ENCODE measurements around the gene TPH2.

TPH2 gene

GRCh38 chr12:71941174-71941573 is 2.5 kb downstream of the TPH2 start:
- H3K9ac ChIP-seq = no peak overlapping the region
- H3K27me3 ChIP-seq (ENCODE audit: insufficient read depth, low read depth) = no peaks in the 10 kb centered on the region
- no peak overlapping the region for H3K4me3 ChIP-seq (IDR thresholded peaks at IDR 0.05; ENCODE audit: insufficient read depth, low read depth, low read length)
- no peaks in the 10 kb centered on the region for H3K4me1 ChIP-seq (ENCODE audit: low read depth, poor library complexity, severe bottlenecking)
- H2AFZ ChIP-seq (ENCODE audit: low read depth) = no peak overlapping the region
- H4K20me1 ChIP-seq (ENCODE audit: insufficient read depth) = no peaks in the 10 kb centered on the region
- no peak overlapping the region for H3K27ac ChIP-seq
- TF ChIP-seq CTCF (conservative IDR thresholded peaks at IDR 0.05; ENCODE audit: low read depth, low read length) = no peak
- H3K4me2 ChIP-seq = no peak overlapping the region
- H3K79me2 ChIP-seq (ENCODE audit: insufficient read depth, low read depth) = no peaks in the 10 kb centered on the region
- no peaks in the 10 kb centered on the region for H3K36me3 ChIP-seq (ENCODE audit: insufficient read depth)

- no peaks in the 10 kb centered on the region for H3K36me3 ChIP-seq (ENCODE audit: insufficient read depth)
- no peaks in the 10 kb centered on the region for H3K79me2 ChIP-seq (ENCODE audit: insufficient read depth, low read depth)
- H2AFZ ChIP-seq (ENCODE audit: low read depth) = no peak overlapping the region
- no peak overlapping the region for H3K4me2 ChIP-seq
- no peaks in the 10 kb centered on the region for H3K27me3 ChIP-seq (ENCODE audit: insufficient read depth, low read depth)
- no peak overlapping the region for H3K4me3 ChIP-seq (IDR thresholded peaks at IDR 0.05; ENCODE audit: insufficient read depth, low read depth, low read length)
- no peaks in the 10 kb centered on the region for H4K20me1 ChIP-seq (ENCODE audit: insufficient read depth)
- TF ChIP-seq CTCF (conservative IDR thresholded peaks at IDR 0.05; ENCODE audit: low read depth, low read length) = no peak
- no peaks in the 10 kb centered on the region for H3K4me1 ChIP-seq (ENCODE audit: low read depth, poor library complexity, severe bottlenecking)
- no peak overlapping the region for H3K9ac ChIP-seq
- H3K27ac ChIP-seq = no peak overlapping the region
Measured at GRCh38 chr12:71942259-71942658, 3.6 kb downstream of the TPH2 start.

- Histone ChIP-seq H3K79me2 (ENCODE audit: insufficient read depth, low read depth) (no peaks in the 10 kb centered on the region), H3K4me2 (no peak overlapping the region), H3K4me3 (IDR thresholded peaks at IDR 0.05; ENCODE audit: insufficient read depth, low read depth, low read length) (no peak overlapping the region), H3K36me3 (ENCODE audit: insufficient read depth) (no peaks in the 10 kb centered on the region), H4K20me1 (ENCODE audit: insufficient read depth) (no peaks in the 10 kb centered on the region), H3K9ac (no peak overlapping the region), H3K27ac (no peak overlapping the region), H3K27me3 (ENCODE audit: insufficient read depth, low read depth) (no peaks in the 10 kb centered on the region), H2AFZ (ENCODE audit: low read depth) (no peak overlapping the region), H3K4me1 (ENCODE audit: low read depth, poor library complexity, severe bottlenecking) (no peaks in the 10 kb centered on the region)
- no peak for TF ChIP-seq CTCF (conservative IDR thresholded peaks at IDR 0.05; ENCODE audit: low read depth, low read length)
Measured at GRCh38 chr12:71942703-71943102, 4.1 kb downstream of the TPH2 start.

- Histone ChIP-seq H3K27me3 (ENCODE audit: insufficient read depth, low read depth) (no peaks in the 10 kb centered on the region), H3K4me3 (IDR thresholded peaks at IDR 0.05; ENCODE audit: insufficient read depth, low read depth, low read length) (no peak overlapping the region), H3K4me1 (ENCODE audit: low read depth, poor library complexity, severe bottlenecking) (no peaks in the 10 kb centered on the region), H3K27ac (no peak overlapping the region), H3K79me2 (ENCODE audit: insufficient read depth, low read depth) (no peaks in the 10 kb centered on the region), H3K9ac (no peak overlapping the region), H3K4me2 (no peak overlapping the region), H3K36me3 (ENCODE audit: insufficient read depth) (no peaks in the 10 kb centered on the region), H2AFZ (ENCODE audit: low read depth) (no peak overlapping the region), H4K20me1 (ENCODE audit: insufficient read depth) (no peaks in the 10 kb centered on the region)
- no peak for TF ChIP-seq CTCF (conservative IDR thresholded peaks at IDR 0.05; ENCODE audit: low read depth, low read length)
Measured at GRCh38 chr12:71945121-71945520, 6.5 kb downstream of the TPH2 start.

GRCh38 chr12:71945883-71946282 is 7.2 kb downstream of the TPH2 start:
- no peak overlapping the region for H2AFZ ChIP-seq (ENCODE audit: low read depth)
- H3K36me3 ChIP-seq (ENCODE audit: insufficient read depth) = no peaks in the 10 kb centered on the region
- no peaks in the 10 kb centered on the region for H4K20me1 ChIP-seq (ENCODE audit: insufficient read depth)
- H3K27me3 ChIP-seq (ENCODE audit: insufficient read depth, low read depth) = no peaks in the 10 kb centered on the region
- H3K27ac ChIP-seq = no peak overlapping the region
- H3K79me2 ChIP-seq (ENCODE audit: insufficient read depth, low read depth) = no peaks in the 10 kb centered on the region
- no peak overlapping the region for H3K9ac ChIP-seq
- H3K4me2 ChIP-seq = no peak overlapping the region
- H3K4me3 ChIP-seq (IDR thresholded peaks at IDR 0.05; ENCODE audit: insufficient read depth, low read depth, low read length) = no peak overlapping the region
- H3K4me1 ChIP-seq (ENCODE audit: low read depth, poor library complexity, severe bottlenecking) = no peaks in the 10 kb centered on the region
- no peak for TF ChIP-seq CTCF (conservative IDR thresholded peaks at IDR 0.05; ENCODE audit: low read depth, low read length)
